IMR-90 (cell line): ENCODE measurements around the gene IP6K3. TPM values are rescaled to one million over a fixed set of nuclear protein-coding genes. Genes with fewer than 3 reads are reported as not detected.

Experiments
- ATAC-seq: fragments of 200-7000 bp; cut with Tn5 transposase; 2 replicates; pipeline ENCODE4 v1.9.1; 2020; ENCODE audit warnings: low read depth, mild to moderate bottlenecking, moderate library complexity
- BruUV-seq: library from RNA; stranded (reverse); fragments of 400-500 nt; replicated peaks from 2 replicates; lab custom pipeline; 2021; lab: Mats Ljungman, UMichigan
- CTCF ChIA-PET: fragments of 300-600 bp; formaldehyde crosslinking; extraction: SDS; loops from one replicate; lab custom pipeline; 2021; ENCODE audit warnings: antibody characterized with exemption; lab: Yijun Ruan, JAX
- POLR2A ChIA-PET: fragments of 300-600 bp; sonication (Branson Sonifier 250); formaldehyde crosslinking; loops from one replicate; lab custom pipeline; 2022; ENCODE audit warnings: antibody characterized with exemption; ENCODE audit not compliant: unreplicated experiment; lab: Charles Lee
- DNase-seq: peaks from one replicate; pipeline ENCODE4 v3.0.0; 2013
- H2AFZ ChIP-seq: replicated peaks from 2 replicates; pipeline ENCODE3; 2013; ENCODE audit warnings: low read length, mild to moderate bottlenecking; ENCODE audit not compliant: poor library complexity
- H2AK5ac ChIP-seq: 2 replicates; pipeline ENCODE4 v1.6.1; 2013; ENCODE audit warnings: low read depth, low read length, inconsistent platforms
- H2AK9ac ChIP-seq: replicated peaks from 2 replicates; pipeline ENCODE3; 2013; ENCODE audit warnings: mild to moderate bottlenecking, low read depth, low read length, moderate library complexity; ENCODE audit not compliant: poor library complexity
- H2BK120ac ChIP-seq: 2 replicates; pipeline ENCODE4 v1.6.1; 2013; ENCODE audit warnings: low read depth, low read length, inconsistent platforms
- H2BK15ac ChIP-seq: 3 replicates; pipeline ENCODE4 v1.6.1; 2013; ENCODE audit warnings: low read depth, low read length, inconsistent platforms
- H2BK20ac ChIP-seq: 2 replicates; pipeline ENCODE4 v1.6.1; 2013; ENCODE audit warnings: low read depth, mild to moderate bottlenecking, inconsistent platforms, low read length, moderate library complexity
- H2BK5ac ChIP-seq: 2 replicates; pipeline ENCODE4 v1.6.1; 2013; ENCODE audit warnings: mild to moderate bottlenecking, low read depth, low read length, inconsistent platforms; ENCODE audit not compliant: poor library complexity, severe bottlenecking
- H3K14ac ChIP-seq: replicated peaks from 2 replicates; pipeline ENCODE4 v1.6.1; 2013; ENCODE audit warnings: low read depth, low read length, inconsistent platforms
- H3K18ac ChIP-seq: 2 replicates; pipeline ENCODE4 v1.6.1; 2013; ENCODE audit warnings: low read depth, low read length, control low read depth
- H3K23ac ChIP-seq: 2 replicates; pipeline ENCODE4 v1.6.1; 2013; ENCODE audit warnings: low read depth, low read length, inconsistent platforms
- H3K27ac ChIP-seq: 2 replicates; pipeline ENCODE4 v1.5.1; 2013; ENCODE audit warnings: mild to moderate bottlenecking, control low read depth, low read length; ENCODE audit not compliant: insufficient read depth
- H3K27me3 ChIP-seq: 2 replicates; pipeline ENCODE4 v1.6.1; 2013; ENCODE audit warnings: low read length; ENCODE audit not compliant: control insufficient read depth, insufficient read depth
- H3K36me3 ChIP-seq: 2 replicates; pipeline ENCODE4 v1.6.1; 2013; ENCODE audit warnings: low read length, mixed read lengths; ENCODE audit not compliant: control insufficient read depth, insufficient read depth
- H3K4ac ChIP-seq: 2 replicates; pipeline ENCODE4 v1.6.1; 2013; ENCODE audit warnings: low read depth, low read length, inconsistent platforms
- H3K4me1 ChIP-seq: 2 replicates; pipeline ENCODE4 v1.6.1; 2013; ENCODE audit warnings: low read length, mixed read lengths; ENCODE audit not compliant: control insufficient read depth, insufficient read depth
- H3K4me2 ChIP-seq: 2 replicates; pipeline ENCODE4 v1.6.1; 2013; ENCODE audit warnings: low read depth, mild to moderate bottlenecking, control low read depth, low read length, moderate library complexity
- H3K4me3 ChIP-seq: 2 replicates; pipeline ENCODE4 v1.5.1; 2013; ENCODE audit warnings: low read depth, mild to moderate bottlenecking, control low read depth, low read length, moderate library complexity; ENCODE audit not compliant: insufficient read depth
- H3K56ac ChIP-seq: 2 replicates; pipeline ENCODE4 v1.6.1; 2013; ENCODE audit warnings: low read length, inconsistent platforms; ENCODE audit not compliant: insufficient read depth; ENCODE audit errors: extremely low read depth
- H3K79me1 ChIP-seq, 2 experiments: 2 replicates each; pipeline ENCODE4 v1.6.1; 2013; ENCODE audit warnings: low read length in 2 of 2, inconsistent platforms in 1 of 2, low read depth in 1 of 2
- H3K9ac ChIP-seq: 2 replicates; pipeline ENCODE4 v1.6.1; 2013; ENCODE audit warnings: low read depth, low read length, control low read depth
- H3K9me1 ChIP-seq: 2 replicates; pipeline ENCODE4 v1.6.1; 2013; ENCODE audit warnings: low read length, inconsistent platforms; ENCODE audit not compliant: insufficient read depth
- H3K9me3 ChIP-seq: 2 replicates; pipeline ENCODE4 v1.6.1; 2013; ENCODE audit warnings: low read length; ENCODE audit not compliant: control insufficient read depth, insufficient read depth
- H4K20me1 ChIP-seq: 2 replicates; pipeline ENCODE4 v1.6.1; 2013; ENCODE audit warnings: low read length, inconsistent platforms; ENCODE audit not compliant: insufficient read depth
- H4K5ac ChIP-seq: 2 replicates; pipeline ENCODE4 v1.6.1; 2013; ENCODE audit warnings: mild to moderate bottlenecking, low read depth, low read length, control low read depth
- H4K8ac ChIP-seq, 2 experiments: 2 replicates each; pipeline ENCODE4 v1.6.1; 2013; ENCODE audit warnings: low read depth in 2 of 2, low read length in 2 of 2, control low read depth in 1 of 2, inconsistent platforms in 1 of 2
- H4K91ac ChIP-seq: 2 replicates; pipeline ENCODE4 v1.6.1; 2013; ENCODE audit warnings: low read depth, low read length, inconsistent platforms; ENCODE audit not compliant: insufficient read depth
- MAFK ChIP-seq: IDR thresholded peaks from 2 replicates; pipeline ENCODE4 v1.6.1; 2012; ENCODE audit warnings: low read depth, low read length, improper control_type of control experiment
- RFX5 ChIP-seq: IDR thresholded peaks from 2 replicates; pipeline ENCODE4 v1.8.0; 2012; ENCODE audit warnings: low read depth, mild to moderate bottlenecking, low read length, moderate library complexity
- WGBS, 2 experiments: methylation state at CpG; one replicate each; pipeline versions ENCODE4 v1.1.5 to v1.1.7; 2013; ENCODE audit warnings: missing lambda C conversion rate in 2 of 2; ENCODE audit not compliant: insufficient read length in 1 of 2; ENCODE audit errors: extremely low coverage in 2 of 2; 5-methylcytosine and 5-hydroxymethylcytosine counted together
- dilution Hi-C: fragments of 300-500 bp; cut with HindIII; formaldehyde crosslinking; loops from one replicate; pipeline ENCODE4 v1.14.3; 2018; ENCODE audit warnings: low sequenced_read_pairs; ENCODE audit not compliant: unreplicated experiment
- in situ Hi-C: fragments of 300-500 bp; cut with MboI; formaldehyde crosslinking; loops from 3 replicates; pipeline ENCODE4 v1.14.3; 2019; ENCODE audit warnings: low sequenced_read_pairs, inconsistent platforms, mixed read lengths
- intact Hi-C: fragments of 100-400 bp; cut with micrococcal nuclease; formaldehyde crosslinking; loops from 2 replicates; pipeline ENCODE4 v1.10.0; 2022
- polyA plus RNA-seq, 3 experiments: library from polyadenylated mRNA; depleted of rRNA; stranded (reverse); fragments of >200 nt; gene quantifications; 2 replicates each; pipeline ENCODE4 v1.2.3, GENCODE V29; 2012; ENCODE audit warnings: low replicate concordance in 1 of 3
- total RNA-seq: library from RNA; depleted of rRNA; stranded (reverse); fragments of >200 nt; gene quantifications from 2 replicates; pipeline ENCODE4 v1.2.3, GENCODE V29; 2012

The IP6K3 gene
- total and polyA plus RNA-seq, 2 of the 4 experiments (the other 2 are of a cell fraction), result 0.18 to 0.51 TPM

DNA sequence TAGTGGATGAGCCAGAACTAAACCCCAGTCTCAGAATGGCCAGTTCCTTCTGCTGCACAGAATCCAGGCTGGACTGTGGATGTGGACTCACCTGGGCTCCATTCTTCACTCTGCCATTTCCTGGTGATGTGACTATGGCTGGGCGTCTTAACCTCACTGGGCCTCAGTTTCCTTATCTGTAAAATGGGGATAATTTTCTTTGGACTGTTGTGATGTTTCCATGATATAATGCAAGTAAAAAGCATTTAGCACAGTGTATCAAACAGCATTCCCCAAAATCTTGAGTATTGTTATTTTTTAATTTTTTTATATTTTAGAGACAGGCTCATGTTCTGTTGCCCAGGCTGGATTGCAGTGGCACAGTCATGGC is 5.9 kb upstream of the IP6K3 start:
- TF ChIP-seq RFX5 (no peak), MAFK (no peak)
- H3K9me1 ChIP-seq, result no peaks in the 10 kb centered on the region
- H3K27ac ChIP-seq, result no peak overlapping the region
- no peak overlapping the region for H4K8ac ChIP-seq
- no peak overlapping the region for H2BK120ac ChIP-seq
- no peak overlapping the region for H3K14ac ChIP-seq
- H3K18ac ChIP-seq, result peak overlapping the region; percentile 31; the same call in 1 of the 2 replicates
- no peaks in the 10 kb centered on the region for H3K36me3 ChIP-seq
- no peak overlapping the region for H3K4ac ChIP-seq
- no peaks in the 10 kb centered on the region for H3K79me1 ChIP-seq
- H4K20me1 ChIP-seq, result peaks cover 6% of the 10 kb centered on the region
- H2AFZ ChIP-seq, result no peak overlapping the region
- in situ Hi-C loops (no loop called here), dilution Hi-C loops (no loop called here), intact Hi-C loops (no loop called here)
- H2BK20ac ChIP-seq, result no peak overlapping the region
- H2BK15ac ChIP-seq, result no peak overlapping the region
- H3K4me1 ChIP-seq, result peaks cover 22% of the 10 kb centered on the region
- H2AK9ac ChIP-seq, result no peak overlapping the region
- no peaks in the 10 kb centered on the region for H3K27me3 ChIP-seq
- ChIA-PET CTCF (no interaction called here), POLR2A (no interaction called here)
- BruUV-seq, result no TSS peak
- no peak for ATAC-seq
- no peak overlapping the region for H3K4me2 ChIP-seq
- no peak overlapping the region for H3K56ac ChIP-seq
- H4K91ac ChIP-seq, result no peak overlapping the region
- H2BK5ac ChIP-seq, result no peak overlapping the region
- no peak overlapping the region for H4K5ac ChIP-seq
- H3K23ac ChIP-seq, result no peak overlapping the region
- no peak for DNase-seq
- no CpG with 5 or more reads among the region's 1 CpG for WGBS, 2 experiments
- no peak overlapping the region for H2AK5ac ChIP-seq
- H3K4me3 ChIP-seq, result no peak overlapping the region
- H3K9ac ChIP-seq, result no peak overlapping the region
- no peaks in the 10 kb centered on the region for H3K9me3 ChIP-seq
